Gastrocnemius medialis (tissue), 4 donors: ENCODE results near the gene FAM107A. TPM values are rescaled to one million over a fixed set of nuclear protein-coding genes. Genes with fewer than 3 reads are reported as not detected.

Experiments used
- ATAC-seq, 2 donors: fragments of 150-250 bp; one replicate each; pipeline ENCODE4 v1.9.1; 2016
- DNase-seq, 2 donors: peaks; one replicate each; pipeline ENCODE4 v3.0.0-alpha.2; 2019
- H3K27ac ChIP-seq, 4 donors: fragments of 200-600 bp; sonication (generic); 1 replicate in 1 of 4; 2 replicates in 3 of 4; pipeline ENCODE4 v1.5.1; 2016 to 2018; ENCODE audit warnings: mild to moderate bottlenecking in 2 of 4, moderate library complexity in 1 of 4
- H3K27me3 ChIP-seq, 3 donors: fragments of 200-600 bp; sonication (generic) in 2 of 3; 1 replicate in 1 of 3; 2 replicates in 2 of 3; pipeline versions ENCODE4 v1.5.1 to v1.6.0; 2016 to 2019; ENCODE audit warnings: mild to moderate bottlenecking in 1 of 3, moderate library complexity in 1 of 3
- H3K36me3 ChIP-seq, 2 donors: fragments of 200-600 bp; sonication (generic) in 1 of 2; one replicate each; pipeline ENCODE4 v1.5.1; 2017 to 2018
- H3K4me1 ChIP-seq, 2 donors: fragments of 200-600 bp; sonication (generic) in 1 of 2; one replicate each; pipeline ENCODE4 v1.5.1; 2016 to 2017; ENCODE audit warnings: mild to moderate bottlenecking in 2 of 2
- H3K4me3 ChIP-seq, 4 donors: fragments of 200-600 bp; sonication (generic) in 3 of 4; 1 replicate in 1 of 4; 2 replicates in 3 of 4; pipeline ENCODE4 v1.5.1; 2016 to 2019; ENCODE audit warnings: mild to moderate bottlenecking in 2 of 4
- H3K9me3 ChIP-seq, 3 donors: fragments of 200-600 bp; sonication (generic) in 2 of 3; 1 replicate in 1 of 3; 2 replicates in 2 of 3; pipeline ENCODE4 v1.5.1; 2016 to 2019
- POLR2A ChIP-seq, 2 donors: fragments of 450-650 bp; IDR thresholded peaks; one replicate each; pipeline ENCODE4 v1.6.1; 2017; ENCODE audit warnings: antibody characterized with exemption in 2 of 2, mild to moderate bottlenecking in 2 of 2, moderate library complexity in 2 of 2
- in situ Hi-C, 4 donors: fragments of 200-750 bp; cut with MboI; loops; one replicate each; pipeline versions ENCODE4 v1.15.0 to v1.8.0; 2017; ENCODE audit warnings: low sequenced_read_pairs in 4 of 4
- intact Hi-C: fragments of 100-400 bp; cut with DNase I; formaldehyde crosslinking; loops from one replicate; pipeline ENCODE4 v1.15.1; 2023; ENCODE audit warnings: low total_unique reads
- total RNA-seq, 4 donors: library from RNA; depleted of rRNA; stranded (reverse); fragments of >200 nt; gene quantifications; one replicate each; pipeline versions ENCODE4 v1.1.0 to v1.2.3, GENCODE V29; 2016
- TF ChIP-seq, protein P1 (sequence below), 5 experiments: fragments of 450-650 bp in 3 of 5; fragments of 200-600 bp in 2 of 5; sonication (generic) in 2 of 5; IDR thresholded peaks in 4 of 5; conservative IDR thresholded peaks in 1 of 5; 1 replicate in 4 of 5; 2 replicates in 1 of 5; pipeline ENCODE4 v1.5.1; 2016 to 2019; ENCODE audit warnings: antibody characterized with exemption in 5 of 5, mild to moderate bottlenecking in 3 of 5, moderate library complexity in 3 of 5

FAM107A gene
- total RNA-seq, 4 donors from 2014 or later: 21.1 to 28.5 (median 27.6) TPM

DNA sequence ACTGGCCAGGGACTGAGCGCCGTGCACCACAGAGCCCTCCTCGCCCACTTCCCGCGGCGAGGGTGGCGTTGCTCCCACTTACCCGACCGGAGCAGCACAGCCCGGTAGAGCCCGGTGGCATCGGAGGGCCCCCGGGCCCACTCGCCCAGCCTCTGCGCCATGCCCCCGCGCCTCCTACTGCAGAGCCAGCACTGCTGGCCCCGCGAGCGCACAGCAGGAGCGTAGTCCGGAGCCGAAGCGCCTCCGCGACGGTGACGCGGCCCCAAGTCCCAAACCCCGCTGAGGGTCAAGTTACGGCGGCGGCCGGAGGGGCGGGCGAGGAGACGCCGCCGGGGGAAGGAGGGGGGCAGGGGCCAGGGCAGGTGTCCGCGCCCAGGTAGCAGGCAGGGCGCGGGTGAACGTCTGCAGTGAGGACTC, 9.6 kb upstream of the FAM107A start:
- intact Hi-C loops: loop anchor here (5.0 kb wide), 1 partner anchor 41 kb away; no protein-coding TSS in a partner anchor
- TF ChIP-seq POLR2A (IDR thresholded peaks at IDR 0.05): no peak
- TF ChIP-seq, protein P1, sequence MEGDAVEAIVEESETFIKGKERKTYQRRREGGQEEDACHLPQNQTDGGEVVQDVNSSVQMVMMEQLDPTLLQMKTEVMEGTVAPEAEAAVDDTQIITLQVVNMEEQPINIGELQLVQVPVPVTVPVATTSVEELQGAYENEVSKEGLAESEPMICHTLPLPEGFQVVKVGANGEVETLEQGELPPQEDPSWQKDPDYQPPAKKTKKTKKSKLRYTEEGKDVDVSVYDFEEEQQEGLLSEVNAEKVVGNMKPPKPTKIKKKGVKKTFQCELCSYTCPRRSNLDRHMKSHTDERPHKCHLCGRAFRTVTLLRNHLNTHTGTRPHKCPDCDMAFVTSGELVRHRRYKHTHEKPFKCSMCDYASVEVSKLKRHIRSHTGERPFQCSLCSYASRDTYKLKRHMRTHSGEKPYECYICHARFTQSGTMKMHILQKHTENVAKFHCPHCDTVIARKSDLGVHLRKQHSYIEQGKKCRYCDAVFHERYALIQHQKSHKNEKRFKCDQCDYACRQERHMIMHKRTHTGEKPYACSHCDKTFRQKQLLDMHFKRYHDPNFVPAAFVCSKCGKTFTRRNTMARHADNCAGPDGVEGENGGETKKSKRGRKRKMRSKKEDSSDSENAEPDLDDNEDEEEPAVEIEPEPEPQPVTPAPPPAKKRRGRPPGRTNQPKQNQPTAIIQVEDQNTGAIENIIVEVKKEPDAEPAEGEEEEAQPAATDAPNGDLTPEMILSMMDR (IDR thresholded peaks at IDR 0.05 in 4 of 5, conservative IDR thresholded peaks at IDR 0.05 in 1 of 5): no peak

DNA sequence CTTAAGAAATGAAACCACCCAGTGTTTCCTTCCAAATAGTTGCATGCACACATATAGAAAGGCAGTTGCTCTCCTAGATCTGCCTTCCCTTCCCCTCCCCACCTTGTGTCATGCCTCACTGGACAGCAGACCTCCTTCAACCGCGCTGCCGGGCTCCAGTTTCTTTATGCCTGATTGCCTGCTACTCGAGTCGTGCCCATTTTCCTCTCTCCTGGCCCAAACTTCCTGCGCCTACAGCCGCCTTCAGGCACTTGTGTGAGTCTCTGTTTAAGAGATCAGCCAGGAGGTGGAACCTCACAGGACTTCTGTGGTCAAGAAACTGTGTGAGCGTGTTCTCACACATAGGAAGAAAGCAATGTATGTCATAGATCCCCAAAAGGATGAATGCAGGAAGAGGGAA, 8.8 kb upstream of the FAM107A start:
- TF ChIP-seq, protein P1 (IDR thresholded peaks at IDR 0.05 in 4 of 5, conservative IDR thresholded peaks at IDR 0.05 in 1 of 5): no peak
- no peak for TF ChIP-seq POLR2A (IDR thresholded peaks at IDR 0.05)
- peaks cover 20 to 22% of the 10 kb centered on the region in 2 donors for H3K4me1 ChIP-seq
- H3K9me3 ChIP-seq: no peaks in the 10 kb centered on the region
- peaks cover 13 to 15% (median 14%) of the 10 kb centered on the region in 3 donors for H3K27me3 ChIP-seq
- peak overlapping the region; percentile 64 to 81 (median 75) for H3K4me3 ChIP-seq
- no peaks in the 10 kb centered on the region for H3K36me3 ChIP-seq
- intact Hi-C loops: loop anchor here (1.0 to 5.0 kb wide), 2 partner anchors 18 to 41 kb away; no protein-coding TSS in a partner anchor
- DNase-seq (no peak), ATAC-seq (no peak)
- peak overlapping the region; percentile 73 to 85 (median 78) for H3K27ac ChIP-seq
- in situ Hi-C loops: no loop called here

More for the DNA sequence above, 9.6 kb upstream of the FAM107A start:
- DNase-seq (no peak), ATAC-seq (no peak)
- Histone ChIP-seq H3K4me1 (peaks cover 20 to 22% of the 10 kb centered on the region in 2 donors), H3K36me3 (no peaks in the 10 kb centered on the region), H3K27me3 (peaks cover 13 to 15% (median 14%) of the 10 kb centered on the region in 3 donors), H3K27ac (no peak overlapping the region), H3K4me3 (peak overlapping the region in 3 of 4 donors; percentile 9 to 81 (median 35)), H3K9me3 (no peaks in the 10 kb centered on the region)
- in situ Hi-C loops: no loop called here

DNA sequence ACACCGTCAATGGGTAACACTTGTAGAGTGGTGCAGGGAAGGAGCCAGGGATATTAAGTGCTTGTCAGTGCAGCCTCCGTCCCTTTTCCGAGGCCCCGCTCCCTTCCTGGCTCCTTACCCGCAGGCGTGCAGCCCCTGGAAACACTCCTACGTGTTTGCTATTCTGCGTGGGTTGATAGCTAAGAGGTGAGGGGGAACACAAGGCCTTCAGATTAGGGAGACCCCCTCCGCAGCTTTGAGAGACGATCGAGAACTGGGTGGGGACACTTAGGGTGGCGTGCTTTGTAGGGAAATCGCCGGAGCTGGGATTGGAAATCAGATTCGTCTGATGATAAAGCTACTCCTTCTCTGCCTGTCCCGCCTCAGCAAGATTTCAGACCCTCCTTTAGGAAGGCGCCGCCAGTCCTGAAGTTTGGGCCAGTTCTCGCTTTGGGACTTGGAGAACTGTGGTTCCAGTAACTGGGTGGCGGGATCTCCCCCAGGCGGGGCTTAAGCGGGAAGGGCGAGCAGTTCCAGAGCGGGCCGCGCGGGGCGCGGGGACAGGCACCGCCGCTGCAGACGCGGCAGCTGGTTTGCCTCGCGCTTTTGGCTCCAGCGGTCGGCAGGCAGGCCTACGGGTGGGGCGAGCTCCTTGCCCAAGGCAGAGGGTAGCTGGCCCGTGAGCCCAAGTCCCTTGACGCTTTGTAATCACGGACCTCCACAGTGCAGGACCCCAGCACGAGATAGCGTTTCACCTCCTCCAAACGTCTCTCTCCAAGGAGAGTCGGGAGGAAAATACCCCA, 8.0 kb upstream of the FAM107A start:
- intact Hi-C loops: loop anchor here (1.0 to 5.0 kb wide), 2 partner anchors 17 to 42 kb away; no protein-coding TSS in a partner anchor
- TF ChIP-seq, protein P1 (IDR thresholded peaks at IDR 0.05 in 4 of 5, conservative IDR thresholded peaks at IDR 0.05 in 1 of 5): peak; percentile 77 to 96 (median 85)
- no peak for TF ChIP-seq POLR2A (IDR thresholded peaks at IDR 0.05)
- no peaks in the 10 kb centered on the region for H3K36me3 ChIP-seq
- ATAC-seq (peak; percentile 89 to 94), DNase-seq (peak; percentile 59 to 75)
- peaks cover 20 to 22% of the 10 kb centered on the region in 2 donors for H3K4me1 ChIP-seq
- H3K4me3 ChIP-seq: peak overlapping the region; percentile 64 to 81 (median 75)
- H3K27me3 ChIP-seq: peaks cover 13 to 15% (median 14%) of the 10 kb centered on the region in 3 donors
- H3K9me3 ChIP-seq: no peaks in the 10 kb centered on the region
- in situ Hi-C loops: no loop called here
- H3K27ac ChIP-seq: peak overlapping the region; percentile 73 to 85 (median 78)

DNA sequence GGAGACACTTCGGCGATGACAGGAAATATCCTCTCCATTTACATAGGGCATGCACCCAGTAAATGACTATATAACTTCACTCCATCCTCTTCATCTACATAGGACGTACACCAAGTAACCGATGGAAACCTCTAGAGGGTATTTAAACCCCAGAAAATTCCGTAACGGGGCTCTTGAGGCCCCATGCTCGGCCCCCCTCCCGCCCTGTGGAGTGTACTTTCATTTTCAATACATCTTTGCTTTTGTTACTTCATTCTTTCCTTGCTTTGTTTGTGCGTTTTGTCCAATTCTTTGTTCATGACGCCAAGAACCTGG, 7.5 kb upstream of the FAM107A start:
- Histone ChIP-seq H3K4me1 (peaks cover 20 to 22% of the 10 kb centered on the region in 2 donors), H3K27ac (peak overlapping the region; percentile 73 to 85 (median 78)), H3K4me3 (peak overlapping the region; percentile 64 to 81 (median 75)), H3K9me3 (no peaks in the 10 kb centered on the region), H3K27me3 (peaks cover 13 to 15% (median 14%) of the 10 kb centered on the region in 3 donors), H3K36me3 (no peaks in the 10 kb centered on the region)
- ATAC-seq (peak in 1 of 2 donors; percentile 22), DNase-seq (no peak)
- in situ Hi-C loops (no loop called here), intact Hi-C loops (loop anchor here (1.0 to 5.0 kb wide), 2 partner anchors 16 to 43 kb away; no protein-coding TSS in a partner anchor)
- no peak for TF ChIP-seq POLR2A (IDR thresholded peaks at IDR 0.05)
- TF ChIP-seq, protein P1 (IDR thresholded peaks at IDR 0.05 in 4 of 5, conservative IDR thresholded peaks at IDR 0.05 in 1 of 5): no peak
